ENCODE results near the gene IL1RN. TPM values are rescaled to one million over a fixed set of nuclear protein-coding genes. Genes with fewer than 3 reads are reported as not detected.

IL1RN gene
- total RNA-seq, 1 donor: 203 TPM

GRCh38 chr2:113178069-113178746 lies 50.8 kb downstream of the IL1RN start:
- H3K4me1 ChIP-seq (ENCODE audit: insufficient read depth, low read length): peaks cover 91% of the 10 kb centered on the region
- H3K4me3 ChIP-seq (ENCODE audit: low read length): no peak overlapping the region
- no peaks in the 10 kb centered on the region for H3K27me3 ChIP-seq (ENCODE audit: insufficient read depth, low read length)
- no peaks in the 10 kb centered on the region for H3K9me3 ChIP-seq (ENCODE audit: low read depth, low read length)

- no peaks in the 10 kb centered on the region for H3K27me3 ChIP-seq (ENCODE audit: insufficient read depth, low read length)
- peaks cover 91% of the 10 kb centered on the region for H3K4me1 ChIP-seq (ENCODE audit: insufficient read depth, low read length)
- no peak overlapping the region for H3K4me3 ChIP-seq (ENCODE audit: low read length)
- no peaks in the 10 kb centered on the region for H3K9me3 ChIP-seq (ENCODE audit: low read depth, low read length)
These were observed 51.5 kb downstream of the IL1RN start for GRCh38 chr2:113178891-113179290.

GRCh38 chr2:113179446-113180045 lies 52.1 kb downstream of the IL1RN start:
- Histone ChIP-seq H3K27me3 (ENCODE audit: insufficient read depth, low read length) (no peaks in the 10 kb centered on the region), H3K4me3 (ENCODE audit: low read length) (no peak overlapping the region), H3K9me3 (ENCODE audit: low read depth, low read length) (no peaks in the 10 kb centered on the region), H3K4me1 (ENCODE audit: insufficient read depth, low read length) (peaks cover 93% of the 10 kb centered on the region)

DNA sequence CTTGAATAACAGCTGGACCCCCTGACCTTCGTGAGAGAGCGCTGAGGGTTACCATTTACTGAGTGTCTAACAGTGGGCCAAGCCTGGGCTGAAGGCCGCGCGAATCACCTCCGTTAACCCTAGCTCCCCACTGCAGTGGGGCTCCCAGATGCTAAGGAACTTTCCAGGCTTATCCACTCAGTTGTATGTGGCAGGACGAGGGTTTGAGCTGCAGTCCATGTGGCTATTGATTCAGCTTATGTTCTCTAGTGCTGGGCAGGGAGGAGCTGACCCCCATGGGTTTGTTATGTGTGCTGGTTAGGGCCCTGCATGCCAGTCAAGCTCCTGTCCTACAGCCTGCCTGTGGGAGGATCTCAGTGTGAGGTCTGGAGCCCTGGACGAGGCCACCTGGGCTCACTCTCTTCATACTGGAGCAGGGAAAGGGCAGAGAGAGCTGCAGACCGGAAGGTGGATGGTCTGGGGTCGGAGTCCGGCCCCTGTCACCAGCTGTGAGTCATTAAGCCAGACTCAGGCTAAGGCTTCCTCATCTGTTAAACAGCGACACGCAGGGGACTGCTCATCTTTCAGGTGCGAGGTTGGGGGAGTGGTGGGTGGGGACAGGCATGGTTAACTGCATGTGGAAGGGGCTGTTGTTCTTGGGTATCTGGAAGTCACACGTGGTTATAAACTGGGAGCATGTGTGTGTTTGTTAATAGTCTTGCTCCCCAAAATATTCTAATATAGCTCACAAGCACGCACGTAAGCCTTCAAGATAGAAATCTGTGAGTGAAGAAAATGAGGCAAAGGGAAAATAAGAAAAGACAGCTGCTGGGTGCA lies 52.9 kb downstream of the IL1RN start:
- H3K4me1 ChIP-seq (ENCODE audit: insufficient read depth, low read length): peaks cover 98% of the 10 kb centered on the region
- no peak overlapping the region for H3K4me3 ChIP-seq (ENCODE audit: low read length)
- H3K9me3 ChIP-seq (ENCODE audit: low read depth, low read length): no peaks in the 10 kb centered on the region
- H3K27me3 ChIP-seq (ENCODE audit: insufficient read depth, low read length): no peaks in the 10 kb centered on the region

- no peak overlapping the region for H3K4me3 ChIP-seq (ENCODE audit: low read length)
- no peaks in the 10 kb centered on the region for H3K27me3 ChIP-seq (ENCODE audit: insufficient read depth, low read length)
- H3K4me1 ChIP-seq (ENCODE audit: insufficient read depth, low read length): peaks cover 98% of the 10 kb centered on the region
- no peaks in the 10 kb centered on the region for H3K9me3 ChIP-seq (ENCODE audit: low read depth, low read length)
These were observed 54.1 kb downstream of the IL1RN start for GRCh38 chr2:113181258-113182051.

DNA sequence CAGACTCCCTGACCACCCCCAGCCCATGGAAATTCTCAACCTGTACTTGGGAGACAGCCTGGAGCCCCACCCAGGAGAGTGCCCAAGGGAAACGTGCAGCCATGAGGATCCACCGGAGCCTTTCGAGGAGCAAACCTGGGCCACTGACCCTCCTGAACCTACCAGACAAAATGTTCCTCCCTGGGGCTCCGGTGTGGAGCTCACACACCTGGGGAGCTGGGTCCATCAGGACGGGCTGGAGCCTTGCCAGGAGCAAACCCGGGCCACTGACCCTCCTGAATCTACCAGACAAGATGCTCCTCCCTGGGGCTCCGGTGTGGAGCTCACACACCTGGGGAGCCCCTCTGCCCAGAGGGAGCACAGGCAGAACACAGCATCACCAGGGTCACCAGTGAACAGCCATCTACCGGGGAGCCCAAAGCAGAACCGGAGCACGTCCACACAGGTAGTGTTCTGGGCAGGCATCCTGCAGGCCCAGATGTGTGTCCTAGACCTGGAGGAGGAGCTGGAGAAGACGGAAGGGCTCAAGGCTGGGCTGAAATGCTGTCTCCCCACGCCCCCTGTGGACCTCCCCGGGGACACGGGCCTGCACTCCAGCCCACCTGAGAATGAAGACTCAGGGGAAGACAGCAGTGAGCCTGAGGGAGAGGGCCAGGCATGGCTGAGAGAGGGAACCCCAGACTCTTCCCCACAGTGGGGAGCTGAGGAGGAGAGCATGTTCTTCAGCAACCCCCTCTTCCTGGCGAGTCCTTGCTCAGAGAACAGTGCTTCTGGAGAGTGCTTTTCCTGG lies 55.3 kb downstream of the IL1RN start:
- H3K4me1 ChIP-seq (ENCODE audit: insufficient read depth, low read length): peaks cover 98% of the 10 kb centered on the region
- no peaks in the 10 kb centered on the region for H3K9me3 ChIP-seq (ENCODE audit: low read depth, low read length)
- no peak overlapping the region for H3K4me3 ChIP-seq (ENCODE audit: low read length)
- H3K27me3 ChIP-seq (ENCODE audit: insufficient read depth, low read length): no peaks in the 10 kb centered on the region

- no peaks in the 10 kb centered on the region for H3K9me3 ChIP-seq (ENCODE audit: low read depth, low read length)
- peaks cover 98% of the 10 kb centered on the region for H3K4me1 ChIP-seq (ENCODE audit: insufficient read depth, low read length)
- no peak overlapping the region for H3K4me3 ChIP-seq (ENCODE audit: low read length)
- H3K27me3 ChIP-seq (ENCODE audit: insufficient read depth, low read length): no peaks in the 10 kb centered on the region
These were observed 55.9 kb downstream of the IL1RN start for GRCh38 chr2:113183264-113183663.

Other genes with a start within 250 kb of the IL1RN start
- not detected for gene IL37, start 216.4 kb upstream of the IL1RN start, total RNA-seq
- not detected for gene IL36G, start 149.6 kb upstream of the IL1RN start, total RNA-seq
- gene IL36A, start 122.1 kb upstream of the IL1RN start, total RNA-seq: not detected
- not detected for gene IL36B, start 74.7 kb upstream of the IL1RN start, total RNA-seq
- gene IL36RN, start 68.4 kb upstream of the IL1RN start, total RNA-seq: not detected
- not detected for gene IL1F10, start 59.6 kb upstream of the IL1RN start, total RNA-seq
- gene PSD4, start 46.4 kb downstream of the IL1RN start, total RNA-seq: 47.2 TPM
- 0.31 TPM for gene PAX8, start 151.3 kb downstream of the IL1RN start, total RNA-seq

Measured in mononuclear cell (primary cell).